Endometrium (tissue), 2 donors: ENCODE measurements around the gene RIPOR3.
"Not testable (repeated sequence)": the region's sequence is repeated elsewhere in the genome, so short reads cannot be mapped to it uniquely, and the experiment has no call there.

ENCODE experiments used
- FAIRE-seq: peaks from 2 replicates; lab custom pipeline; 2012; peaks lifted over from hg19 to GRCh38; lab: Jason Lieb, UNC
- donor health status: control.
- donor health status: control.

The RIPOR3 gene

DNA sequence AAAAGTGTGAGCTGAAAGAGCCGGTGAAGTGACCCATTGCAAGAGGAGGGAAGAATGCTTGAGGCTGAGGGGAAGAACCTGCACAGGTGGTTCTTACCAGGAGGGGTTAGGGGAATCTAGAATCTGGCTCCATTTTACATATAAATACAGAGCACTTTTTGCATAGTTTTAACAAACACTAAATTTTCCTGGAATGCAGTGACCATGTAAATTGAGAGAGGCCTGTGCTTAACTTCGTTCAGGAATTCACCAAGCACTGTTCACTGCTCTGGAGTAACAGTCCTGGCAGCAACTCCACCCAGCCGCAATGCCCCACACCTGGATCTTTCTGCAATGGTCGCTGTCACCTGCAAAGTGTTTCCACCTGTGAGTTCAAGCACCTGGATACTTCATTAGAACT lies 13.2 kb upstream of the RIPOR3 start:
- FAIRE-seq, result no peak

GRCh38 chr20:50703651-50704438 lies 12.5 kb upstream of the RIPOR3 start:
- not testable (repeated sequence) for FAIRE-seq

DNA sequence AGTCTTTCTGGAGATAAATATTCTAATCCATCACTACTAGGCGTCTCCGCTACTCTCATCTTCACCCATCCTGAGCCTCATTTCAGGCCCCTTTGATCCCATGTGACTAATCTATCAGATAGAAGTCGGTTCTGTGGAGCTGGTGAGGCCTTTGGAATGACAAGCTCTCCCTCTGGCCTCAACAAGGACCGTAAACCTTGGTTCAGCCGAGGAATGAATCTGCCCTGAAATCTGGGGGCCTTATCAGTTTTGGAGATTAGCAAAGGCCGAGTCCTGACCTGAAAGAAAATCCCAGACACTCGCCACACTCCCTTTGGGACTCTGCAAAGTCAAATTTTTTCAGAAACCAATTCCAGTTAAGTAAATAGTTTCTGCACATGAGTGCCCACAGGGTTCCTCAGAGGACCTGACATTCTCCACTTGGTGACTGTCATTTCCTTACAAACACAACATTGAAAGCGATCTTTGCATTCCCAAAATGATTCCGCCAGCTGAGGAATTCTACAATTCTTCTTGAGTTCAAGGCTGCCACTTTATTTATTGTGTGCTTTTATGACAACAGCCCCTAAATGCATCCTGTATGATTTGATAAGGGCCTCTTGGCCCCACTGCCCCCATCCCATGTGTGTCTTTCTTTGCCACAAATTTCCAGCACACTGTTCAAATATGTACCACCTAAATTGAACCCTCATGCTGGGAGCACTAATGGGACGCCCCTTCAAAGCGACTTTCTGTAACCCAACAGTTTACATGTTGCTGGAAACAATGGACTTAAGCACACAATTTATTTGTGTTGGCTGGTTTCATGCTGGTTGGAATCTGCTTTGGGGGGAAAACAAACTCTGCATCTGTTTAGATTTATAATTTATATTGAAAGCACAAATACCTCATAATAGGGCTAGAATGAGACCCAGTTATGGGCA lies 10.0 kb upstream of the RIPOR3 start:
- FAIRE-seq, result no peak

GRCh38 chr20:50699688-50700087 lies 8.3 kb upstream of the RIPOR3 start:
- no peak for FAIRE-seq

GRCh38 chr20:50698255-50698654 lies 6.9 kb upstream of the RIPOR3 start:
- FAIRE-seq, result not testable (repeated sequence)

DNA sequence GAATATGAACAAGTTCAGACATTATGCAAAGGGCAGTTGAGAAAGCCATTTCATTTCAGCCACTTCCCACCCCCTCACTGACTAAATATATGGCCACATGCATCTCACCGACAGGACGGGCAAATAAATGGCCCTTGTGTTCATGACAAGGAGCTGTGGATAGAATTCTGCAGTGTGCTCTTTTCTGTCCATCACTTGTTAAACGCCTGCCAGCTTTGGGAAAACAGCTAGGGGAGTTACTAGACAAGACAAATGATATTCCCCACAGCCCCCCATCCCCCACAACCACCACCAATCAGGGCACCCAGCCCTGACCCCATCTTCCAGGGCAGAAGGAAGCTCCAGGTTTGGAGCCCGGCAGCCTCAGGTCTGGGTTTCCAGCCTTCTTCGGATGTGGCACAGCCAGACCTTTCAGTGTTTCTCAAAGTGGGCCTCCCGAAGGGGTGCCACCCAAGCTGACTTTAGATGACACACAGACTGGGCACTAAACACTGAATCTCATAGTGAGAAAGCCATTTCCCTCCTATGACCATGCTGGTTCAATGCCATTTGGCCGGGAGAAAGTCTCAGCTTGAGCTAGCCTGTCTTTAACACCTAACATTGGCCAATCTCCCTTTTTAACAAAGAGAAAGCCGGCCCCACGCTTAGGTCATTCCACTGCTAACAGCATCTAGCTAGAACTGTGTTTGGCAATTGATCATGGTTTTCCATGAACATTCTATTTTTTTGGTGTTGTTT lies 4.0 kb upstream of the RIPOR3 start:
- no peak for FAIRE-seq

GRCh38 chr20:50694379-50695134 lies 3.2 kb upstream of the RIPOR3 start:
- FAIRE-seq, result no peak

DNA sequence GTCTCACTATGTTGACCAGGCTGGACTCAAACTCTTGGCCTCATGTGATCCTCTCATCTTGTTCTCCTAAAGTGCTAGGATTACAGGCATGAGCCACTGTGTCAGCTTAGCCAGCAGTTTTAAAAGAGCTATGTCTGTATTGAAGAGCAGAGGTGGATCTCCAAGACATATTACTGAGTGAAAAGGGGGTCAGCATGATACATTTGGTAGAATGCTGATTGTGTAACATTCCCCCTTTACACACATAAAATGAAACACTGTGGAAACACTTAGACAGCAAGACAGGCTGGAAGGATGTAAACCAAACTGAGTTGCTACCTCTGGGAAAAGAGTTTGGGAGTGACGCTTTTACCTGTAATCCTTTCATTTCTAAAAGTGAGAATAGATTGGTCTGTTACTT lies 1.7 kb upstream of the RIPOR3 start:
- FAIRE-seq, result no peak

DNA sequence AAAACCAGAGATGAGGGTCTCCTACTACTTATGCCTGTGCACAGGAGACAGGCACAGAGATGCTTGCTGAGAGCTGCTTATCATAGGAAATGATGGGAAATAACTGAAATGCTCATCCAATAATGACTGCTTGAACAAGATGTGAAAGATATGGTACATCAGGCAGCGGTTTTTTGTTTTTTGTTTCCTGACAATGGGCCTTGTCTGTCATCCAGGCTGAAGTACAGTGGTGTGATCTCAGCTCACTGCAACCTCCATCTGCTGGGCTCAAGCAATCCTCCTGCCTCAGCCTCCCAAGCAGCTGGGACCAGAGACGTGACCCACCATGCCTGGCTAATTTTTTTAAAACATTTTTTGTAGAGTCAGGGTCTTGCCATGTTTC lies 1.2 kb upstream of the RIPOR3 start:
- no peak for FAIRE-seq

GRCh38 chr20:50691573-50692551 lies 520 bp upstream of the RIPOR3 start:
- FAIRE-seq, result no peak

DNA sequence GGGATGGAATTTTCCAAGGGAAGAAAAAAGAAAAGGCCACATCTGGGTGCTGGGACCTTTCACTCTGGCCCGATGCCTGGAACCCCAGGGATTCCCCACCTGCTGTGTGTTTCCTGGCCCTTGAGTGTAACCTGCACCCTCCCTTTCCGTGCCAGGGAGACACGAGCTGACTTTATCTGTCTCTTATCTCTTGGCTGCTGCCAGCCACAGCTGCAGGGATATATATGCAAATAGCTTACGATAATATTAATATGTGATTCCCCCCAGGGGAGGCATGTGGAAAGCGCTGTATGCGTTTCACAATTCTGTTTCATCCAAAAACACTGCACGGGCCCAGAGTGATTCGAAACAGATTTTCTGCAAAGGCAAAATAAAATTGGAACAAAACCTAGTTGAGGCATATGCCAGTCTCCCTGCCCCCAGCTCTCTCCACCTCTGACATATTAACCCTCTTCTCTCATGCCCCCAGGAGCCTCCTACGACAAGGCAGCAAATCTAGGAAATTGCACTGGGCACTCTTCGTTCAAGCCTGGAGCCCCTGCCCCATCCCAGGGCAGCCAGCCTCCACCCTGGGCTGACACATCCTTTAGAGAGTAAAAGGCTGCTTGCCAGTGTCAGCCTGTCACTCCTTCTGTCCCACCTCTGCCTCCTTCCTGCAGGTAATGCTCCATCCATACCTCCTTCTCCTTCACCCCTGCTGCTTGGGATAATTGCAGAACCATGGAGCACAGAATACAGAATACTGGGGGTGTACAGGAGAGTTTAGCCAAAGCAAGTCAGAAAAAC lies 1.3 kb downstream of the RIPOR3 start:
- no peak for FAIRE-seq

GRCh38 chr20:50688256-50688975 lies 2.9 kb downstream of the RIPOR3 start:
- FAIRE-seq, result no peak

GRCh38 chr20:50686821-50687220 lies 4.5 kb downstream of the RIPOR3 start:
- no peak for FAIRE-seq

DNA sequence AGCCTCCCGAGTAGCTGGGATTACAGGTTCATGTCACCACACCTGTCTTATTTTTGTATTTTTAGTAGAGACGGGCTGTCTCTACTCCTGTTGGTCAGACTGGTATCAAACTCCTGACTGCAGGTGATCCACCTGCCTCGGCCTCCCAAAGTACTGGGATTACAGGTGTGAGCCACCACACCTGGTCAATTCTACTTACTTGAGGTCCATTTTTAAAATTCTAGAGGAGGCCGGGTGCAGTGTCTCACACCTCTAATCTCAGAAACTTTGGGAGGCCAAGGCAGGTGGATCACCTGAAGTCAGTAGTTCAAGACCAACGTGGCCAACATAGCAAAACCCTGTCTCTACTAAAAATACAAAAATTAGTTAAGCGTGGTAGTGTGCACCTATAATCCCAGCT lies 7.8 kb downstream of the RIPOR3 start:
- FAIRE-seq, result no peak

- FAIRE-seq, result no peak
Observed at GRCh38 chr20:50682947-50683530, 8.3 kb downstream of the RIPOR3 start.

DNA sequence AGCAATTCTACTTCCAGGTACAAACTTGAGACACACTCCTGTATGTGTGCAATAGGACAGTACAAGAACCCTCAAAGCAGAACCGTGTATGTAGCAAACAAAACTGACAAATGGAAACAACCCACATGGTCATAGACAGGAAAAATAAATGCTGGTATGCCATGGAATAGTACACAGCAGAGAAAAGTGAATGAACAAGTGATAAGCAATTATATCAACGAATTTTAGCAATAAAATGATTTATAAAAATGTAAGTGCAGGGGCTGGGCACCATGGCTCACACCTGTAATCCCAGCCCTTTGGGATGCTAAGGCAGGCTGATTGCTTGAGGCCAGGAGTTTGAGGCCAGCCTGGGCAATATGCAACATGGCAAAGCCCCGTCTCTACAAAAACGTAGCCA lies 9.3 kb downstream of the RIPOR3 start:
- no peak for FAIRE-seq

DNA sequence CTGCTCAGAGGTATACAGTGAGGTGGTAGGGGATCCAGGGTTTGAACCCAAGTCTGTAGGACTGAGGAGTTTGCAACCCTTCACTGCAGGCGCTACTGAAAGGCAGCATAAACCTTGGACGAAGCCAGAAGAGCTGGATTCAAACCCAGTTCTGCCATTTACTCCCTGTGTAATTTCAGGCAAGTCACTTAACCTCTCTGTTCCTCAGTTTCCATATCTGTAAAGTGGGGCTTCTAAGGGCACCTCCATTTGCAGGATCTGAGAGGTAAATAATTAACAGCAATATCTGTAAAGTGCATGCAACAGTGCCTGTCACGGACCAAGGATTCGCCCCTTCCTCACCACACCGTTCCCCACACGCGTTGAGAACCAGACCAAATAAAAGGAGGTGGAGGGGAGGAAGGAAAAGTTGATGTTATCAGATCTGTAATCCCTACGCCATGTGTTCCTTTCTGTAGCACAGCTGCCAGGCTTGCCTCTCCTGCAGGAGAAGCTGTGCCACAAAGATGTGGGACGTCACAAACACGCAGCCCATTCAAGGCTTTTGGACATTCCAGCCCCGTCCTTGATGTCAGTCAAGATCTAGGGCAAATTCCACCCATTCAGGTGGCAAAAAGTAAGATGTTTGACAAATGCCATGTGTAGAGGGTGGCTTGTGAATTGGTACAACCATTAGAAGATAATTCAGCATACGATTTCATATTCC lies 9.8 kb downstream of the RIPOR3 start:
- FAIRE-seq, result no peak
